Muscle of leg (tissue), 11 donors: ENCODE results near the gene KIAA1210. TPM values are rescaled to one million over a fixed set of nuclear protein-coding genes. Genes with fewer than 3 reads are reported as not detected.

Experiments used
- DNase-seq: peaks from one replicate; pipeline ENCODE4 v3.0.0; 2013
- H3K27ac ChIP-seq: one replicate; pipeline ENCODE4 v1.5.1; 2013; ENCODE audit warnings: mild to moderate bottlenecking, low read length, control low read depth
- H3K27me3 ChIP-seq: one replicate; pipeline ENCODE4 v1.6.1; 2013; ENCODE audit warnings: low read length; ENCODE audit not compliant: control insufficient read depth, insufficient read depth
- H3K36me3 ChIP-seq: one replicate; pipeline ENCODE4 v1.6.1; 2013; ENCODE audit warnings: low read length; ENCODE audit not compliant: control insufficient read depth, insufficient read depth
- H3K4me1 ChIP-seq: one replicate; pipeline ENCODE4 v1.6.1; 2013; ENCODE audit warnings: low read length; ENCODE audit not compliant: control insufficient read depth, insufficient read depth
- H3K4me3 ChIP-seq: one replicate; pipeline ENCODE4 v1.5.1; 2013; ENCODE audit warnings: low read length, control low read depth
- H3K9me3 ChIP-seq: replicated peaks from 2 replicates; pipeline ENCODE4 v1.6.1; 2013; ENCODE audit warnings: low read depth, low read length; ENCODE audit not compliant: control insufficient read depth
- WGBS: methylation state at CpG from one replicate; pipeline ENCODE4 v1.1.5; 2013; ENCODE audit warnings: missing lambda C conversion rate; ENCODE audit not compliant: insufficient coverage; 5-methylcytosine and 5-hydroxymethylcytosine counted together
- polyA plus RNA-seq, 8 donors: library from polyadenylated mRNA; unstranded; fragments of 120-200 nt; gene quantifications; one replicate each; pipeline versions ENCODE4 v1.2.1 to v1.2.3, GENCODE V29; 2013; ENCODE audit warnings: inconsistent platforms in 1 of 8, low replicate concordance in 1 of 8; ENCODE audit not compliant: insufficient read length in 8 of 8, insufficient read depth in 1 of 8
- total RNA-seq: library from RNA; stranded (reverse); fragments of 120-200 nt; gene quantifications from one replicate; pipeline ENCODE4 v1.2.4, GENCODE V29; 2013

KIAA1210 gene
- total and polyA plus RNA-seq, 9 donors: 0.12 to 0.30 (median 0.18) TPM

- H3K9me3 ChIP-seq: no peaks in the 10 kb centered on the region
- no peak overlapping the region for H3K27ac ChIP-seq
- no peaks in the 10 kb centered on the region for H3K4me1 ChIP-seq
- peak; percentile 17 for DNase-seq
- peaks cover 15% of the 10 kb centered on the region for H3K27me3 ChIP-seq
- H3K4me3 ChIP-seq: no peak overlapping the region
- WGBS: 17% methylated on average over 1 of the region's 5 CpGs
- no peaks in the 10 kb centered on the region for H3K36me3 ChIP-seq
These were observed 17.6 kb upstream of the KIAA1210 start for GRCh38 chrX:119145241-119145653.

- Histone ChIP-seq H3K4me3 (no peak overlapping the region), H3K4me1 (no peaks in the 10 kb centered on the region), H3K27me3 (peaks cover 13% of the 10 kb centered on the region), H3K9me3 (no peaks in the 10 kb centered on the region), H3K27ac (no peak overlapping the region), H3K36me3 (no peaks in the 10 kb centered on the region)
- DNase-seq: no peak
- WGBS: 55% methylated on average over 2 of the region's 2 CpGs
These were observed 6.9 kb upstream of the KIAA1210 start for GRCh38 chrX:119134466-119134865.

- Histone ChIP-seq H3K9me3 (no peaks in the 10 kb centered on the region), H3K4me1 (no peaks in the 10 kb centered on the region), H3K27ac (no peak overlapping the region), H3K4me3 (no peak overlapping the region), H3K27me3 (peaks cover 14% of the 10 kb centered on the region), H3K36me3 (no peaks in the 10 kb centered on the region)
- no peak for DNase-seq
- WGBS: no CpG with 5 or more reads among the region's 5 CpGs
These were observed 5.3 kb upstream of the KIAA1210 start for GRCh38 chrX:119132961-119133360.

DNA sequence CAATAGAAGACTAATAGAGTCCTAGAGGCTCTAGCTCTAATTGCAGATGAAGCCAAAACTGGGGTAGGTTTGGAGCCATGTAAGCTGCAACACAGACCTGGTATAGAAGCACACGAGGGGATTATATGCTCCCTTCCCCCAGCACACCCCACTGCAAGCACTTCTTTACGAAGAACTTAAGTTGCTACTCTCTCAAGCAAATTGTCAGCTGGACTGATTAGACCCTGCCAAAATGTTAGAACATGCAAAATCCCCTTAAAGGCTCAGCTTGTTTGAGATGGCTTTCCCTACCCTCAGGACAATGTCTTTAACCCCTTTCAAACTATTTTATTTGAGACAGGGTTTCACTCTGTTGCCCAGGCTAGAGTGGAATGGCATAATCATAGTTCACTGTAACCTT, 4.7 kb upstream of the KIAA1210 start:
- Histone ChIP-seq H3K9me3 (no peaks in the 10 kb centered on the region), H3K27ac (no peak overlapping the region), H3K36me3 (no peaks in the 10 kb centered on the region), H3K27me3 (peaks cover 13% of the 10 kb centered on the region), H3K4me1 (no peaks in the 10 kb centered on the region), H3K4me3 (no peak overlapping the region)
- WGBS: 13% methylated on average over 1 of the region's 2 CpGs
- peak; percentile 35 for DNase-seq

DNA sequence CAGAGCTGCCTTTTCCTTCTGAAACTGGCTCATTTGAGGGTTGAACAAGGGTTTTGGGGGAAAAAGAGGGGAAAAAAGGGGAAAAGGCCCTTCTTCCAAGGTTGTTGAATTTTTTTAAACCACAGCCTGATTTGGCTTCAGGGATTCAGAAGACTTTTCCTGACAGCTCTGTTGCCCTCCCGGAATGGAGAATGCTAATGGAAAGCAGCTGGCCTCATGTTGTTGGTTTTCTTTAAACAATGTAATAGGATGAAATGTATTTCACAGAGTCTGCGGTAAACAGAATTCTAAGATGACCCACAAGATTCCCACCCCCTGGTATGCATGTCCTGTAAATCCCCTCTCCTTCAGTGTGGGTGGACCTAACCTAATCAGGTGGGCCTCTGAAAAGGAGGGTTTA, 3.3 kb upstream of the KIAA1210 start:
- DNase-seq: peak; percentile 24
- H3K36me3 ChIP-seq: no peaks in the 10 kb centered on the region
- H3K27me3 ChIP-seq: peaks cover 14% of the 10 kb centered on the region
- no peak overlapping the region for H3K27ac ChIP-seq
- 40% methylated on average over 1 of the region's 2 CpGs for WGBS
- no peaks in the 10 kb centered on the region for H3K4me1 ChIP-seq
- no peaks in the 10 kb centered on the region for H3K9me3 ChIP-seq
- H3K4me3 ChIP-seq: no peak overlapping the region

DNA sequence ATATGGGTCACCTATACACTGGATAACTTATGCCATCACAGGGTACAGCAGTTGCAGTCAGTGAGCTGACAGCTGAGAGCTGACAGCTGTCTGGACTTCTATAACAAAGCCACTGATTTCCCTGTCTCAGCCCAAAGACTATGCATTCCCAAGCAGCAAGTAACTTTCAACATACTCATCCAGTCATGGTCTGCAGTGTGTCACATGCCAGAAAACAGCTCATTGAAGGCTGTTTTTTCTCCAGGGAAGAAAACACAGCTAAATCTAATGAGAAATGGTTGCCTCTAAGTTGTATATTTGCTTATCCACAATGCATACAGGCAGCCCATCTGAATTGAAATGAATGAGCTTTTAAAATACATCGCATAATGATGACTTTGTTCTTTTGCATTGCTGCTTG, 6.3 kb downstream of the KIAA1210 start:
- no CpG with 5 or more reads among the region's 1 CpG for WGBS
- Histone ChIP-seq H3K27me3 (peaks cover 11% of the 10 kb centered on the region), H3K9me3 (no peaks in the 10 kb centered on the region), H3K27ac (no peak overlapping the region), H3K4me1 (peaks cover 3% of the 10 kb centered on the region), H3K36me3 (no peaks in the 10 kb centered on the region), H3K4me3 (no peak overlapping the region)
- DNase-seq: peak; percentile 75

DNA sequence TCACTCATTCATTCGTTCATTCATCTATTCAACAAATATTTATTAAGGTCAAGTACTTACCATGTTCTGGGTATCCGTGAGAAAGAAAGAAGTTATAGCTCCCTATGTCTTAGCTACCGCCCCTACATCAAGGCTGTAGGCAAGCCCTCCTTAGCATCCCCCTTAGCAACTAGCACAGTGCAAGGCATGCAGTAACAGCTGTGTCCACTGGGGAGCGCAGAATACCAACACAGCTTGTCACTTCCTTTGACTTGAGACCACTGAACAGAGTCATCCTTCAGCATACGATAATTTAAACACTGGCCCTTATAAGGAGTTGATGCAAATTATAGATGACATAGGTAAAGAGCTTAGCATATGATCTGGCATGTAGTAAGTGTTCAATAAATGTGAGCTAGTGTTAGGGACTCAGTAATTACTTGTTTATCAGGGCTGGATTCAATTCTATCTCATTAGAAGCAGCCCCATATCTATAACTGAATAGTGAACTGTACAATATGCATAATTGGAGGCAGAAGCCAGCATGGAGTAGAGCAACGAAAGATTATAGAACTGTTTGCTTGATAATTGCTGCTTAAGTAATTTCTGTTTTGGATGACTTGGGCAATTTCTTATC, 8.7 kb downstream of the KIAA1210 start:
- peak; percentile 73 for DNase-seq
- WGBS: 21% methylated on average over 2 of the region's 6 CpGs
- no peaks in the 10 kb centered on the region for H3K36me3 ChIP-seq
- no peaks in the 10 kb centered on the region for H3K9me3 ChIP-seq
- H3K4me3 ChIP-seq: no peak overlapping the region
- H3K27me3 ChIP-seq: peaks cover 9% of the 10 kb centered on the region
- H3K27ac ChIP-seq: no peak overlapping the region
- H3K4me1 ChIP-seq: peaks cover 3% of the 10 kb centered on the region

- no peak for DNase-seq
- Histone ChIP-seq H3K4me3 (no peak overlapping the region), H3K4me1 (no peaks in the 10 kb centered on the region), H3K36me3 (no peaks in the 10 kb centered on the region), H3K9me3 (no peaks in the 10 kb centered on the region), H3K27ac (no peak overlapping the region), H3K27me3 (peaks cover 6% of the 10 kb centered on the region)
These were observed 20.4 kb downstream of the KIAA1210 start for GRCh38 chrX:119107206-119107605.

- Histone ChIP-seq H3K36me3 (no peaks in the 10 kb centered on the region), H3K9me3 (no peaks in the 10 kb centered on the region), H3K27ac (no peak overlapping the region), H3K4me1 (no peaks in the 10 kb centered on the region), H3K27me3 (peaks cover 5% of the 10 kb centered on the region), H3K4me3 (no peak overlapping the region)
- DNase-seq: no peak
These were observed 21.8 kb downstream of the KIAA1210 start for GRCh38 chrX:119105826-119106225.

GRCh38 chrX:119101168-119101567, 26.4 kb downstream of the KIAA1210 start:
- Histone ChIP-seq H3K27me3 (peaks cover 8% of the 10 kb centered on the region), H3K36me3 (no peaks in the 10 kb centered on the region), H3K4me3 (no peak overlapping the region), H3K27ac (no peak overlapping the region), H3K4me1 (no peaks in the 10 kb centered on the region), H3K9me3 (no peaks in the 10 kb centered on the region)
- no peak for DNase-seq
- 33% methylated on average over 1 of the region's 1 CpG for WGBS

GRCh38 chrX:119095936-119096335, 31.7 kb downstream of the KIAA1210 start:
- Histone ChIP-seq H3K27ac (no peak overlapping the region), H3K4me3 (no peak overlapping the region)
- no peak for DNase-seq

More at GRCh38 chrX:119095936-119096335, 31.7 kb downstream of the KIAA1210 start:
- Histone ChIP-seq H3K27me3 (peaks cover 6% of the 10 kb centered on the region), H3K4me1 (no peaks in the 10 kb centered on the region), H3K36me3 (no peaks in the 10 kb centered on the region), H3K9me3 (no peaks in the 10 kb centered on the region)
